Breast epithelium (tissue), 3 donors: ENCODE measurements around the gene CCDC170.

Experiments
- CTCF ChIP-seq, 3 donors: fragments of 450-650 bp; IDR thresholded peaks; one replicate each; pipeline ENCODE4 v1.5.1; 2016 to 2017; ENCODE audit warnings: antibody characterized with exemption in 3 of 3, mild to moderate bottlenecking in 3 of 3, moderate library complexity in 3 of 3
- POLR2A ChIP-seq: fragments of 450-650 bp; IDR thresholded peaks from one replicate; pipeline ENCODE4 v1.6.1; 2016; ENCODE audit warnings: antibody characterized with exemption, mild to moderate bottlenecking, moderate library complexity

- TF ChIP-seq POLR2A (no peak), CTCF (IDR thresholded peaks at IDR 0.05) (no peak)
Measured at GRCh38 chr6:151499551-151499950, 5.7 kb downstream of the CCDC170 start.
